GM19467 (cell line): ENCODE data around the gene BRMS1.

Experiments used
- ATAC-seq: cut with Tn5 transposase; IDR thresholded peaks from one replicate; pipeline ENCODE4 v1.9.1; 2021; ENCODE audit warnings: mild to moderate bottlenecking, moderate library complexity; ENCODE audit not compliant: unreplicated experiment

BRMS1 gene

GRCh38 chr11:66287889-66288670 is 56.8 kb downstream of the BRMS1 start:
- ATAC-seq: no peak
